SHP77 treated with DMSO at 0.1 percent for 48 hours (cell line): Measurements from ENCODE around the gene NMNAT2.

Source experiments
- DNase-seq: peaks from one replicate; lab custom pipeline; 2025; lab: John Stamatoyannopoulos, UW

Gene NMNAT2

GRCh38 chr1:183310753-183311479 is 107.3 kb downstream of the NMNAT2 start:
- DNase-seq: no peak

GRCh38 chr1:183308719-183309118 is 109.5 kb downstream of the NMNAT2 start:
- DNase-seq: no peak

- no peak for DNase-seq
These were observed 111.7 kb downstream of the NMNAT2 start for GRCh38 chr1:183306317-183307042.

- peak; percentile 64 for DNase-seq
These were observed 113.6 kb downstream of the NMNAT2 start for GRCh38 chr1:183304440-183305107.

GRCh38 chr1:183303901-183304300 is 114.3 kb downstream of the NMNAT2 start:
- DNase-seq: no peak

DNA sequence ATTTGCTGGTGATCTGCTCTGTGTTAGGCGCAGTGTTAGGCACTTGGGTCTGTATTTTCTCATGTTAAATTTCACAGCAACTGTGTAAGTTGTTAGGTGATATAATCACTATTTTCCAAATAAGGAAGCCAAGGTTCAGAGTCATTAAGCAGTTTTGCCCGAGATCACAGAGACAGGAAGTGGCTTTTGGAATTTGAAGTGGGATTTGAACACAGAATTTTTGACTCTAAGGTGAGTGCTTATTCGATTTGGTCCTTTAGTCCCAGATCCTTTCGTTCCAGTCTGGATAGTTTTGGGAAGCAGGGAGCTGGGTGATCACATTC is 114.9 kb downstream of the NMNAT2 start:
- no peak for DNase-seq

DNA sequence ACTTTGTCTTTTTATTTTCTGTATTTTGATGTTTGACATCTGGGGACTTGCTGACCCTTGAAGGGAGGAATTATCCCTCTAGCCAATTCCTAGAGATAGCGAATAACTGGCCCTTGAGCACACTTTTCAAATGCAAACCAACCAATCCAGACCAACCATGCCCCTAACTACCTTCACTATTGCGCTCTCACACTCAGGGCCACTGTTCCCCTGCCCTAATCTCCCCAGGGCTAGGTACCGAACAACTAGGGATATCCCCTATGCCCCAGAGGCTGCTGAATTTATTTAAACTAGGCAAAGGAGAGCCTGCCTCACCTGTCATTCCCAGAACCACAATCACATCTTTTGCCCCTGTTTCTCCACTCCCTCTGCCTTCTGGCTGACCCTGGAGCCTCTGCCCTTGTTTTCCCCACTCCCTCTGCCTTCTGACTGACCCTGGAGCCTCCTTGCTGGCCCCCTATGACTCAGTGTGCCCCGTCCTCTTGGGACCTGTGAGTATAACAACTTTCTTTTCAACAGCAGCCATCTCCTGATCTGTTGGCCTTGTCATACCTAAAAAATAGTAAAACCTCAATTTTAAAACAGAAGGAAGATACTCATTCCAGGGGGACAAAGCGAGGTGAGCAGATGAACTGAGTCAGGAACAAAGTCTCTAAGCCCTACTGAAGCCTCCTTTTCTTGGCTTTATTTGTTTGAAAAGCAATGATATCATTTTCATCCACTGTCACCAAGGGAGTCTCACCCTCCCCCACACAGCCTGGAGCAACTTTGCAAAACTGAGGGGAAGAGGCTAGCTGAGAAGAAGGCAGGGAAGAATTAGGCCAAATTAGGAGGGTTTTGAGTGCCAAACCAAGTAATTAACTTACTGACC is 115.5 kb downstream of the NMNAT2 start:
- no peak for DNase-seq

DNA sequence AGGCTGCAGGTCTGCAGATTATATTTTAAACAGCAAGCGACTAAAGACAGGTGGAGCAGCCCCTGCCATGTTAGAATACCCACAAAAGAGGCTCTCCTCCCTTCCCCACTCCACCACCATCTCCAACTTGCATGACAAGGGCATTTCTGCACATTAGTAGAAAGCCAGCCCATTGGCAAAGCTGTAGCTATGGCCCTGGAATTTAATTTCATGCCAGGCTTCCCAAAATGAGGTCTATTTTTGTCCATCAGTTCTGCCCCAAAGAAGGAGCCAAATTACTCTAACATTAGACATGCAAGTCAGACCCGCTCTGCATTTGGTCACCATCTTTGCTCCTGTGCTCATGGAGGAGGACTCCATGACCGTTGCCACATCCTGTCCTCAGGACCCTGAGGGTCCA is 116.9 kb downstream of the NMNAT2 start:
- no peak for DNase-seq

GRCh38 chr1:183300828-183301227 is 117.4 kb downstream of the NMNAT2 start:
- DNase-seq: no peak

DNA sequence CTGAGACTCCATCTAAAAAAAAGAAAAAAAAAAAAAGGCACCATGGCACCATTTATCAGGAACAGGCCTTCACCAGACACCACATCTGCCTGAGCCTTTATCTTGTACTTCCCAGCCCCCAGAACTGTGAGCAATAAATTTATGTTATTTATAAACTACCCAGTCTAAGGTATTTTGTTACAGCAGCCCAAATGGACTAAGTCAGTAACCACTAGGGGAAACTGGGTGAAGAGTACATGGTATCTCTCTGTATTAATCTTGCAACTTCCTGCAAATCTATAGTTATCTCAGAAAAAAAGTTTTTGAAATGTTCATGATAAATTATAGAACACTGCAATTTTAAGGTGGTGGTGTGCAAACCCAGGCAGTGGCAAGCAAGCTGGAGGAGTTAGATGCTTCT is 117.8 kb downstream of the NMNAT2 start:
- DNase-seq: no peak

DNA sequence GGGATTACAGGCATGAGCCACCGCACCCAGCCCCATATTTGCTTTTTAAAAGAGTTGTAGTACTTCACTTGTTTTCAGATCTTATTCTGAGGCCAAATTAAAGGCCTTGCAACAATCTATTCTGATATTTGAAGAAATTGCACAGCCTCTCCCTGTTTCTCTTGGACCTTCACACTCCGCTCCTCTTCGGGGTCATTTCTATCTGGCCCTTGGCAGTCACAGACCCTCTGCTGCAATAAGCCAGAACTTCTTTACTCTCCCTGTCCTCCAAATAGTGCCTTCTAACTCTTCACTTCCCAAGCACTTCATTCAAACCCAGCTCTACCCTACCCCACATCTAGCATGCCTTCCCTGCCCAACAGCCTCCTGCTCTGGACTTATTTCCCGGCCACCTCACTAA is 121.4 kb downstream of the NMNAT2 start:
- DNase-seq: no peak

- DNase-seq: no peak
These were observed 122.7 kb downstream of the NMNAT2 start for GRCh38 chr1:183295521-183295920.

DNA sequence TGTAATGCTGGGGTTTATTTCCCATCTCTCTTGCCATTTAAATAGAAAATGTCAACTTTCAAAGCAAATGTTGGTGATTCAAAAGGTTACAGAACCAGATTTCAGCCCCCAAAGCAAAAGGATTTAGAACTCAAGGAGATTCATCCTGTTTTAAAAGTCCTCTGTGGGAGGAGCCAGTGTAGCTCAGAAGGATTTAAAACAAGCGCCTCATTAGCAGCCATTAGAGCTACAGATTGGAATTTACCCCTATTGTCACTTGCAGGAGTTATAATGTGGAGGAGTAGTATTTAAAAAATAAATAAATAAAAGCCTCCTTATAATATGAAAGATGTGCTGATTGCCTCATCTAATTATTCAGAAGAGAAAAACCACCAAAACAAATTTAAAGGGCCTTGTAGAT is 124.3 kb downstream of the NMNAT2 start:
- no peak for DNase-seq

DNA sequence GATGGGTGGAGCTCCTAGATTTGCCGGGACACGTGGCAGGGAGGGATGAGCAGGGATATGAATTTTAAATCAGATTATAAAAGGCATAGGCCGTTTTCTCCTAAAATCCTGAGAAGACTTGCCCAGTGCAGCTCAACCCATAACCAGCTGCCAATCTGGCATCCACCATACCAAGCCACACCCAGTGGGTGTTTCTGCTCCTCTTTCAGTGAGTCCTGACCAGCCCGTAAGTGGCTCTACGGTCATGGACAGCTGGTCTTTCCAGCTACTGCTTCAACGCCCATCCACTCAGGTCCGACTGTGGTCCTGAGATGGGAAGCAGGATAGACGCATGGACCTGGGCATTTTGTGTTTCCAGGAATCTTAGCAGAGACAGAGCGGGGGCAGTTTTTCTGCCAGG is 124.9 kb downstream of the NMNAT2 start:
- no peak for DNase-seq

DNA sequence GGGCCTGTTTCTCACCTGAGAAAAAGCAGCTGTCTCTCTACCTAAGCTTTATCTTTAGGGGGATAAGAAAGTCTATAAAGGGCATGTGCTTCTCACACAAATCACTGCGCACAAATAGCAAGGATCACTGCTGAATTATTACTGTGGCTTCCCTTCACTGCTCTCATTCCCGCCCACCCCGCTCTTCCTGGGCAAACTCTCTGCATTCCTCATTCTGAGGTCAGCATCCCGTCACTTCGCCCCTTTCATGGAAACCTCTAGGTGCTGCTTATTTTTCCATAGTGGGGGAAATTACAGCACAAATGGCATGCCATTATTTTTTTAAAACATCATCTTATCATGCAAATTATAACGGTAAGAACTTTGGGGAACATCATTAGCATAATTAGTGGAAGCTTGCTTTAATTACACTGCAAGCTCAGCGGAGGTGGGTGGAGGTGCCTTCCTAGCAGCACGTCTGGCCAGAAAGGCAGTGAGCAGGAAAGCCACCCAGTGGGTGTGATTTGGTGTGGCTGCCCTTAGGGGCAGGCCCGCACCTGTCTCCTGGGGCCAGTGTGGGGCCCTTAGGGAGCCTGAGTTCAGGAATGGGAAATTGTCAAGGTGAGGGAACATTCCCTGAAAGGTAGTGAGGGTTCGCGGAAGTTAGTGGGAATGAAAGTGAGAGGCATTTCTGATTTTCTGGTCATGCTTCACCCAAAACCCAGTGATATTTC is 126.2 kb downstream of the NMNAT2 start:
- no peak for DNase-seq

- no peak for DNase-seq
These were observed 126.9 kb downstream of the NMNAT2 start for GRCh38 chr1:183291216-183291762.

- no peak for DNase-seq
These were observed 127.6 kb downstream of the NMNAT2 start for GRCh38 chr1:183290628-183291027.

GRCh38 chr1:183289051-183289496 is 129.1 kb downstream of the NMNAT2 start:
- no peak for DNase-seq

DNA sequence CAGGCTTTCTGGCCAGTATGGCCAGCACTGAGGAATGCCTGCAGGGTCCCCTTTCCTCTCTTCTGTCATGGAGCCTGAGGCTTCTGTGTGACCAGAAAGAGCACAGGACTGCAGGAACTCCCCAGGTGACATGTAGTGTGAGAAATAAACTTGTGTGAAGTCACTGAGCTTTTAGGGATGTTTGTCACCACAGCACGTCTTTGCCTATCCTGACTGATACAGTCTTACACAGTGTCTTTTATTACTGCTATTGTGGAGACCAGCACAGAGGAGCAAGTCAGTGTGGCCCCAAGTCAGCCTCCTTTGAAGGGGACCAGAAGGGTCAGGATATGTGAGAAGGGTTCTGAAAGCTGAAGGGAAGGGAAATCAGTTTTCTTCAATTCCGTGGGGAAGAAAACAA is 129.6 kb downstream of the NMNAT2 start:
- no peak for DNase-seq

DNA sequence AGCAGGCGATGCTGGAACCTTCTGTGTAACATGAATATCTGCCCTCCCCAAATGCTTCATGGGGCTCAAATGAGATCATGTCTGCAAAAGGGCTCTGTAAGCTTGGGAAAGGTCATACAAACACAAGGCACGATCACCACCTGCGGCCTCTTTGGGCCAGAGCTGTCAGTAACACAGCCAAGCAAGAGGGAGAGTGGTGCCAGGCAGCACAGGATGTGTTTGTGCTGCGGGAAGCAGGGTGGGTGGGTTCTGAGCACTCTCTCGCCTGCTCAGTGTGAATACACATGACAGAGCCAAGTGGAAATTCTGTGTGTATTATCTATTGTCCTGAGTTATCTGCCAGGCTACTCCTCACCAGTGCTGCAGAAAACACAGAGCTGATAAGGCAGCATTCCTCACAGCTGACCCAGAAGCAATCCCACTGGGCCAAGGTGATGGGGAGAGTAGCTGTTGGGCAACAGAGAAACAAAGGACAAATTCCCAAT is 130.9 kb downstream of the NMNAT2 start:
- DNase-seq: peak; percentile 61

GRCh38 chr1:183285746-183286145 is 132.4 kb downstream of the NMNAT2 start:
- DNase-seq: no peak
